ENCODE results near the gene AADAC.

The AADAC gene

DNA sequence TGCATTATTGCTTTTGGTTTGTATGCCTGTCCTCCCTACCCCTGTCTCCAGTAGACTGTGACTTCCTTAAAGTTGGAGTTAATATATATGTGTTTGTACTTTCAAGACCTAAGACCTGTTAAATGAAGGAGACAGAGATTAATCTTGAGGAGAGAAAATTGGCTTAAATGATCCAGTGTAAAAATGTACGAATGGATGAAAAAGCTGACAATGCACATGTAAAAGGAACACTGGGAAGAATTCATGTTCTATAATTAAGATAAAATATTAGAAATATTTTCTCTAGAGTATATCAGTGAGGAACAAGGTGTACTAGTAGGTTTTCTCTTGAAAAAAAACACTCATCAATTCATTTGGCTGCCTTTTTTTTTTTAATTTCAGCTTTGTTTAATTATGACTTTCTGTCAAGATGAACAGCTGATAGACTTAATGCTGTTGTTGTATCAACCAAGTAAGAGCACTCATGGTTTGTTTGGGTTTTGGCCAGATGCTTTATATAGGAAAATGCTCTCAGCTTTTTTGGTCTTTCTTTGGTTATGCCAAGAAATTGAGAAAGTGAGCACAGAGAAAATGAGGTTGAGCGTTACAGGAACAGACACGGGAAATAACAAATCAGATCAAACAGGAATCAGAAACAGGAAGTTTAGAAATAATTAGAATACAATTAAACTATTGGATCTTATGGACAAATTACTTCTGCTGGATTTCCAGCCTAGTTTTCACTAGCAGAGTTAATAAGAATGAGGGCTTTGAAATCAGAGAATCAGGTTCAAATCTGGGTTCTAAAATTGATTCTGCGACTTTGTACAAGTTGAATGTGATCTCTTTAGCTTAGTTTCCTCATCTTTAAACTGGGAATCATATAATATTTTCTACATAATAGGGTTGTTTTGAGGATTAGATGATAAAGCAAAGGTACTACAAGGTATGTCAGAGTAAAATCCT is 38.3 kb upstream of the AADAC start:
- Histone ChIP-seq H3K36me3 (ENCODE audit: control insufficient read depth, insufficient read depth, low read length) (no peaks in the 10 kb centered on the region), H3K27me3 (ENCODE audit: control insufficient read depth, insufficient read depth, low read length) (no peaks in the 10 kb centered on the region), H3K4me1 (no peaks in the 10 kb centered on the region), H3K27ac (no peak overlapping the region), H3K4me2 (ENCODE audit: low read length) (no peak overlapping the region), H3K9me3 (ENCODE audit: control insufficient read depth, low read length) (no peaks in the 10 kb centered on the region), H3K9ac (no peak overlapping the region), H3K4me3 (ENCODE audit: low read depth, low read length) (no peak overlapping the region), H3K79me2 (no peaks in the 10 kb centered on the region), H2AFZ (no peak overlapping the region)
- TF ChIP-seq, protein P1, sequence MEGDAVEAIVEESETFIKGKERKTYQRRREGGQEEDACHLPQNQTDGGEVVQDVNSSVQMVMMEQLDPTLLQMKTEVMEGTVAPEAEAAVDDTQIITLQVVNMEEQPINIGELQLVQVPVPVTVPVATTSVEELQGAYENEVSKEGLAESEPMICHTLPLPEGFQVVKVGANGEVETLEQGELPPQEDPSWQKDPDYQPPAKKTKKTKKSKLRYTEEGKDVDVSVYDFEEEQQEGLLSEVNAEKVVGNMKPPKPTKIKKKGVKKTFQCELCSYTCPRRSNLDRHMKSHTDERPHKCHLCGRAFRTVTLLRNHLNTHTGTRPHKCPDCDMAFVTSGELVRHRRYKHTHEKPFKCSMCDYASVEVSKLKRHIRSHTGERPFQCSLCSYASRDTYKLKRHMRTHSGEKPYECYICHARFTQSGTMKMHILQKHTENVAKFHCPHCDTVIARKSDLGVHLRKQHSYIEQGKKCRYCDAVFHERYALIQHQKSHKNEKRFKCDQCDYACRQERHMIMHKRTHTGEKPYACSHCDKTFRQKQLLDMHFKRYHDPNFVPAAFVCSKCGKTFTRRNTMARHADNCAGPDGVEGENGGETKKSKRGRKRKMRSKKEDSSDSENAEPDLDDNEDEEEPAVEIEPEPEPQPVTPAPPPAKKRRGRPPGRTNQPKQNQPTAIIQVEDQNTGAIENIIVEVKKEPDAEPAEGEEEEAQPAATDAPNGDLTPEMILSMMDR (IDR thresholded peaks at IDR 0.05): no peak

DNA sequence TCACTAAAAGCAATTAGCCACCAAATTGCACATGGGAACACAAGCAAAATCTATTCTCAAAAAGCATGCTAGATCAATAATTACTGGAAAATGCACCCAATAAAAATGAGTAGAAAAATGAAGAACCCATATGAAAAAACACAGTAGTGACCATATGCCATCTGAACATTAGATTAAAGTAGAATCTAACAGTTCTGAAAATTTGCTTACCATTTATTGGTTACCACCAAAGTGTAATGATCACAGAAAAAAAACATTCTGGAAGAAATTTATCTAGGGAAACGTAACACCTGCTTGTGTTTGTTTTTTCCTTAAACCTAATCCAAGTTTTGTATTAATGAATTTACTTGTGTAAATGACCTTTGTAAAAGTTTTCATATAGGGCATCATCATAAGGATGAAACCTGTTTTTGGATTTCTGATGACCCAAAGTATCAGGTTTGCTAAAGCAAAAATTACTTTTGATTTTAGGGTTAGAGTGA is 37.6 kb upstream of the AADAC start:
- Histone ChIP-seq H3K79me2 (no peaks in the 10 kb centered on the region), H3K4me3 (ENCODE audit: low read depth, low read length) (no peak overlapping the region), H3K27ac (no peak overlapping the region), H3K27me3 (ENCODE audit: control insufficient read depth, insufficient read depth, low read length) (no peaks in the 10 kb centered on the region), H3K4me2 (ENCODE audit: low read length) (no peak overlapping the region), H3K36me3 (ENCODE audit: control insufficient read depth, insufficient read depth, low read length) (no peaks in the 10 kb centered on the region), H3K9me3 (ENCODE audit: control insufficient read depth, low read length) (no peaks in the 10 kb centered on the region), H3K4me1 (no peaks in the 10 kb centered on the region), H2AFZ (no peak overlapping the region), H3K9ac (no peak overlapping the region)
- TF ChIP-seq, protein P1 (IDR thresholded peaks at IDR 0.05): no peak

DNA sequence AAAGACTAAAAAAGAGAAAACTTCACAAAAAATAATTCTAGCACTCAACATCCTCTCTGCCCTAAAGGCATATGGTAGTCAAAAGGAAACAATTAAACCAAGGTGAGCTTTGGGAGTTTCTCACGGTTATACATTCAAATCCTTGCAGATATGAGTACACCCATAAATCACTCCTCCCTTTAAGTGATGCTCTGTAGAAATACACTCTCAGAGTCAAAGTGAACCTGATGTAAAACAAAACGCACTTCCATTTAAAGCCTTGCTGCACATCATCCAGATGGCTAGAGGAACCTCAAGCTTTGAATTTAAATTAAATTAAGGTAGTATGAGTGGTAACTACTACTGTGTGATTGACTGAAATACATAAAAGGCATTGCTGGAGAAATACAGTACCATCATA is 36.0 kb upstream of the AADAC start:
- H3K9me3 ChIP-seq (ENCODE audit: control insufficient read depth, low read length): no peaks in the 10 kb centered on the region
- TF ChIP-seq, protein P1 (IDR thresholded peaks at IDR 0.05): no peak
- no peaks in the 10 kb centered on the region for H3K36me3 ChIP-seq (ENCODE audit: control insufficient read depth, insufficient read depth, low read length)
- H3K4me2 ChIP-seq (ENCODE audit: low read length): no peak overlapping the region
- no peak overlapping the region for H3K27ac ChIP-seq
- no peaks in the 10 kb centered on the region for H3K27me3 ChIP-seq (ENCODE audit: control insufficient read depth, insufficient read depth, low read length)
- H3K9ac ChIP-seq: no peak overlapping the region
- H3K4me3 ChIP-seq (ENCODE audit: low read depth, low read length): no peak overlapping the region
- no peak overlapping the region for H2AFZ ChIP-seq
- H3K4me1 ChIP-seq: no peaks in the 10 kb centered on the region
- no peaks in the 10 kb centered on the region for H3K79me2 ChIP-seq

DNA sequence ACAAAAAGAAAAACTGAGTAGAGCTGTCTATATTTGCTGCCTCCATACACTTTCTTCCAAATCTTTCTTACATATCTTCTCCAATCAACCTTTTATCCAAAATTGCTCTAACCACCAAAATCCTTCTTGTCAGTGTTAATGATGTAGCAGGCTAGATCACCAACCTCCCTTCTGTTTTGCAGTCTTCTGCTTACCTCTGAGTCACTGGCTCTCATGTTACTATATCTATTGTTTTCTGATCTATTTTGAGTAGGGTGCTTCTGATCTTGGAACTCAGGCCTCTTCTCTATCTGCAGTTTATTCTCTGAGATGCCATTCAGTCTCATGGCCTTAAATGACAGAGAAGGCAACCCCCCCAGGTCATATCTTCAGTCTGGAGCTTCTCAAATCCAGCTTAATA is 26.3 kb upstream of the AADAC start:
- no peak overlapping the region for H3K9ac ChIP-seq
- TF ChIP-seq, protein P1 (IDR thresholded peaks at IDR 0.05): no peak
- H2AFZ ChIP-seq: no peak overlapping the region
- H3K9me3 ChIP-seq (ENCODE audit: control insufficient read depth, low read length): no peaks in the 10 kb centered on the region
- no peaks in the 10 kb centered on the region for H3K36me3 ChIP-seq (ENCODE audit: control insufficient read depth, insufficient read depth, low read length)
- no peak overlapping the region for H3K27ac ChIP-seq
- no peak overlapping the region for H3K4me2 ChIP-seq (ENCODE audit: low read length)
- H3K4me1 ChIP-seq: no peaks in the 10 kb centered on the region
- H3K4me3 ChIP-seq (ENCODE audit: low read depth, low read length): no peak overlapping the region
- no peaks in the 10 kb centered on the region for H3K79me2 ChIP-seq
- no peaks in the 10 kb centered on the region for H3K27me3 ChIP-seq (ENCODE audit: control insufficient read depth, insufficient read depth, low read length)
